GM12865 (cell line): ENCODE measurements around the gene ZFHX3.

Experiments used
- DNase-seq: peaks from one replicate; pipeline ENCODE4 v3.0.0; 2010; ENCODE audit warnings: low read depth
- H3K4me3 ChIP-seq: 2 replicates; pipeline ENCODE4 v1.5.1; 2011; ENCODE audit warnings: mild to moderate bottlenecking, low read depth, low read length, control low read depth
- TF ChIP-seq, protein P1 (sequence below): IDR thresholded peaks from 2 replicates; pipeline ENCODE4 v1.5.1; 2011; ENCODE audit warnings: low read length, control low read depth, low read depth, inconsistent platforms; ENCODE audit not compliant: insufficient read depth; ENCODE audit errors: missing control alignments

The ZFHX3 gene

GRCh38 chr16:72859581-72859980, 188.3 kb downstream of the ZFHX3 start:
- DNase-seq = no peak
- TF ChIP-seq, protein P1, sequence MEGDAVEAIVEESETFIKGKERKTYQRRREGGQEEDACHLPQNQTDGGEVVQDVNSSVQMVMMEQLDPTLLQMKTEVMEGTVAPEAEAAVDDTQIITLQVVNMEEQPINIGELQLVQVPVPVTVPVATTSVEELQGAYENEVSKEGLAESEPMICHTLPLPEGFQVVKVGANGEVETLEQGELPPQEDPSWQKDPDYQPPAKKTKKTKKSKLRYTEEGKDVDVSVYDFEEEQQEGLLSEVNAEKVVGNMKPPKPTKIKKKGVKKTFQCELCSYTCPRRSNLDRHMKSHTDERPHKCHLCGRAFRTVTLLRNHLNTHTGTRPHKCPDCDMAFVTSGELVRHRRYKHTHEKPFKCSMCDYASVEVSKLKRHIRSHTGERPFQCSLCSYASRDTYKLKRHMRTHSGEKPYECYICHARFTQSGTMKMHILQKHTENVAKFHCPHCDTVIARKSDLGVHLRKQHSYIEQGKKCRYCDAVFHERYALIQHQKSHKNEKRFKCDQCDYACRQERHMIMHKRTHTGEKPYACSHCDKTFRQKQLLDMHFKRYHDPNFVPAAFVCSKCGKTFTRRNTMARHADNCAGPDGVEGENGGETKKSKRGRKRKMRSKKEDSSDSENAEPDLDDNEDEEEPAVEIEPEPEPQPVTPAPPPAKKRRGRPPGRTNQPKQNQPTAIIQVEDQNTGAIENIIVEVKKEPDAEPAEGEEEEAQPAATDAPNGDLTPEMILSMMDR = no peak
- H3K4me3 ChIP-seq = no peak overlapping the region

GRCh38 chr16:72858665-72859493, 189.0 kb downstream of the ZFHX3 start:
- TF ChIP-seq, protein P1 = no peak
- no peak for DNase-seq
- H3K4me3 ChIP-seq = no peak overlapping the region

DNA sequence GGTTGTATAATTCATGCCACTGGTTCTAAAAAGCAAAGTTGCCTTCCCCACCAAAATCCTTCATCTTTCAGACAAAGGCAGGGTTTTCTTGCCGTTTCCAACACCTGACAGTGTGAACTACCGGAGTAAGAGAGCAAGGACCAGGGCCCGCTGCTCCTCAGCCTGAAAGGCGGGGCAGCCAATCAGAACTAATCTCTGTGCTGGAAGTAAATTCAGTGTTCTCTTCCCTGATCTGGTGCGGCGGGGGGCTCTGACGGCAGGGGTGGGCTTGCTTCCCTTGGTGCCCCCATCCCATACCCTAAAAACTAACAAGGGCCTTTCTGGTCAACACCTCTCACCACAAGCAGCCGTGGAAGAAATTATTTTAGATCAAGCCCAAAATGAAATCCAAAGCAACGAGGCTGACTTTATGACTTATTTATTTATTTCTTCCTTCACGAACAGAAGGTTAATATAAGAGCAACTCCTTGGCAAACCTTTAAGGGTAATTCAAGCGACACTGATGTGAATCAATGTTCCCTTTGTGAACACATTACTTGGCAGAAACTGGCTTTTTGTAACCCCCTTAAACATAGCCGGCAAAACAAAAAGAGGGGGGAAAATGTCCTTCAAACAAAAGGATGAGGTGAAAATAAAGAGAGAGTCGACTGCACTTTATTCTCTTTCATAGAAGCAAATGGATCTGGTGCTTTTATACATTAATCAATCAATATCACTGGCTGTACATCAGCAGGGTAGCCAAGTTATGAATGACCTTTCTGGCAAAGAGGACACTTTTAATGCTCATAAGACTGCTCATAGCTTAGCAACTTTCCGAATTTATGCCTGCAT, 189.9 kb downstream of the ZFHX3 start:
- TF ChIP-seq, protein P1 = no peak
- no peak overlapping the region for H3K4me3 ChIP-seq
- DNase-seq = no peak

DNA sequence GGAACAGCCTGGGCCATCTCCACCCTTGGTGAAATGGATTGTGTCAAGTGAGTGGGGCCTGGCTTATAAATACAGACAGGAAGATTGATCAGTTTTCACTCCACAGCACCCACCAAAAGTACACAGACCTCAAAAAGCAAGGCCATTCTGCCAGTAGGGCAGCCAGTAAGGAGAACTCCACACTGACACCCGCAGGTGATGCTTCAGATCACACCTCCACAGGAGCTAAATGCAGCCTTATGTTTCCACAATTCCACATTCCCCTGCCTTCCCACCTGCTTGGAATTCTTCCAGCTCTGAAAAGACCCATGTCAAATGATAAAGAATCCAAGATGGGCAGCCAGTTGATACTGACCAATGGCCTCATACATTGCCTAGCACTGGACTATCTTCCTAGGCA, 191.1 kb downstream of the ZFHX3 start:
- H3K4me3 ChIP-seq = no peak overlapping the region
- TF ChIP-seq, protein P1 = peak; percentile 43
- peak; percentile 20 for DNase-seq

DNA sequence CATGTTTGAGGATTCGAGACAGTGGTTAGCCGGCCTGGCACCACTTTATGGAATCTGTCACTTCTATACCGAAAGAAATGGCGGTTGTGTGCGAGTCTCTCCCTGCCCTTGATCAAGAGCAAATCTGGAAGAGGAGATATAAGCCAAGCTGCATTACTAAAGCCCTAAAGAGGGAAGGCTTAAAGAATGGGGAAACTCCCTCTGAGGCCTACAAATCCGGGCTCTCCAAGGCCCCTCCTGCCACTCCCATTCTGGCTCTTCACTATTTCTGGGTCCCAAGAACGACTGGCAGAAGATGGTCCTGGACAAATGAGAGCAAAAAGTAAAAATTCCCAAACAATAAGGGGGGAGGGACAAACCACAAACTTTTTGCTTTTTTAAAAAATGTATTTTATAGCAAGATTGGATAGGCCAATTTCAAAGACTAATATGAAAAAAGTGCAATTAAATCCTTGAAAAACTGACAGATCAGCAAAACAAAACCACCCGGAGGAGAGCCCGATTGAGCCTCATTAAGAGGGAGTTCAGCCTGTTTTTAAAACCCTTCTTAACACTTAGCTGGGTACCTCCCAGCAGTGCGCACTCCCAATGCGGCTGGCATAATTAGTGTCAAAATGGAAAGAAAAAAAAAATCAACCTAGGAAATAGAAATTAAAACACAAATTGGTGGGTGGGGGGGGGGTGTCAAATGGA, 193.5 kb downstream of the ZFHX3 start:
- TF ChIP-seq, protein P1 = no peak
- H3K4me3 ChIP-seq = no peak overlapping the region
- no peak for DNase-seq

GRCh38 chr16:72853575-72854266, 194.2 kb downstream of the ZFHX3 start:
- TF ChIP-seq, protein P1 = no peak
- H3K4me3 ChIP-seq = no peak overlapping the region
- no peak for DNase-seq
